WTC11 (cell line): ENCODE results near the gene ABCG4.

Source experiments
- GRHL2 ChIP-seq: fragments of 250-450 bp; sonication (Bioruptor Pico); IDR thresholded peaks from 2 replicates; pipeline ENCODE4 v1.8.0; 2022; ENCODE audit warnings: mild to moderate bottlenecking, moderate library complexity; ENCODE audit not compliant: insufficient replicate concordance, severe bottlenecking
- MYBL2 ChIP-seq: sonication (generic); formaldehyde crosslinking; IDR thresholded peaks from 2 replicates; pipeline ENCODE4 v1.8.1; 2023; ENCODE audit warnings: mild to moderate bottlenecking, moderate library complexity, missing genetic modification reagents
- SOX15 ChIP-seq: fragments of 250-450 bp; sonication (Bioruptor Pico); IDR thresholded peaks from 2 replicates; pipeline ENCODE4 v1.9.0; 2021; ENCODE audit warnings: mild to moderate bottlenecking
- TCF7 ChIP-seq: sonication (generic); formaldehyde crosslinking; IDR thresholded peaks from 2 replicates; pipeline ENCODE4 v1.8.0; 2022; ENCODE audit warnings: mild to moderate bottlenecking, low read depth, missing genetic modification reagents, moderate library complexity
- ZBTB21 ChIP-seq: sonication (generic); formaldehyde crosslinking; IDR thresholded peaks from 2 replicates; pipeline ENCODE4 v1.8.1; 2023; ENCODE audit warnings: mild to moderate bottlenecking, missing genetic modification reagents, borderline replicate concordance
- ZNF121 ChIP-seq: sonication (generic); formaldehyde crosslinking; IDR thresholded peaks from 2 replicates; pipeline ENCODE4 v1.8.0; 2023; ENCODE audit warnings: missing genetic modification reagents
- ZNF416 ChIP-seq: fragments of 250-450 bp; sonication (Bioruptor Pico); IDR thresholded peaks from 2 replicates; pipeline ENCODE4 v1.9.0; 2021; ENCODE audit warnings: mild to moderate bottlenecking, inconsistent platforms
- TF ChIP-seq, protein P1 (sequence below): sonication (generic); formaldehyde crosslinking; IDR thresholded peaks from 2 replicates; pipeline ENCODE4 v1.8.1; 2022; ENCODE audit warnings: low read depth, missing genetic modification reagents, borderline replicate concordance
- TF ChIP-seq, protein P2 (sequence below): sonication (generic); formaldehyde crosslinking; IDR thresholded peaks from 2 replicates; pipeline ENCODE4 v1.8.0; 2022; ENCODE audit warnings: mild to moderate bottlenecking, missing genetic modification reagents
- TF ChIP-seq, protein P3 (sequence below): sonication (generic); formaldehyde crosslinking; conservative IDR thresholded peaks from 2 replicates; pipeline ENCODE4 v1.8.1; 2023; ENCODE audit warnings: mild to moderate bottlenecking, low read depth, missing genetic modification reagents, moderate library complexity
- TF ChIP-seq, protein P4 (sequence below): fragments of 200-600 bp; IDR thresholded peaks from 2 replicates; pipeline ENCODE4 v1.8.0; 2022; ENCODE audit warnings: antibody characterized with exemption
- TF ChIP-seq, protein P5 (sequence below): sonication (generic); formaldehyde crosslinking; IDR thresholded peaks from 2 replicates; pipeline ENCODE4 v1.8.0; 2022; ENCODE audit warnings: mild to moderate bottlenecking, missing genetic modification reagents

DNA sequence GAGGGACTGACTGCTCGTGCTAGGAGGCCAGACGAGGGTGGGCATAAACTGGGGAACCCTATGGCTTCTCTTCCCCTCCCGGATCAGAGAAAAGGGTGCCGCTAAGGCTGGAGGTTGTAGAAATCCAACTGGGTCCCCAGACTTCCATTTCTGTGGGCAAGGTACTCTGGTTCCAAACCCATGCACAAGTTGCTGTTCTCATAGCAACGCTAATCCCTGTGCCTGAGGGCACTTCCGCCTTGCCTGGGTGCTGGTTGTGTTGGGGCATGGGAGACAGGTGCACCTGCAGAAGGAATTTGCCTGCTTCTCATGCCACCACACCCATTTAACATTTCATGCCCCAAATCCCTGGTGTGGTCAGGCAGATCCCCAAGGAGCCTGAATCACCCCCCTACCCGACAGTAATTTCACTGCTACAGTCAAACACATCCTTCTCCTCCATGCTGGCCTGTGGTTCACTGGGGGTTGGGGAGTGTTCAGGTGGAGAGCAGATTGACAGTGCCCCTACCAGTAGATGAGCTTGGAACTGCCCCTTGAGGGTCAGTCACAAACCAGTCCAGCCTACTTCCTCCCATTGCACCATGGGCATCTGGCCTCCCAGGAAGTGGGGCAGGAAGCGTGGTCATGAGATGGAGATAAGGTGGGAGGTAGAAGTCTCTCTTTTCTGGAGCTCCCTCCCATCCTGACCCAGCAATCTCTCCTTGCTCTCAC is 40.6 kb upstream of the ABCG4 start:
- TF ChIP-seq, protein P1, sequence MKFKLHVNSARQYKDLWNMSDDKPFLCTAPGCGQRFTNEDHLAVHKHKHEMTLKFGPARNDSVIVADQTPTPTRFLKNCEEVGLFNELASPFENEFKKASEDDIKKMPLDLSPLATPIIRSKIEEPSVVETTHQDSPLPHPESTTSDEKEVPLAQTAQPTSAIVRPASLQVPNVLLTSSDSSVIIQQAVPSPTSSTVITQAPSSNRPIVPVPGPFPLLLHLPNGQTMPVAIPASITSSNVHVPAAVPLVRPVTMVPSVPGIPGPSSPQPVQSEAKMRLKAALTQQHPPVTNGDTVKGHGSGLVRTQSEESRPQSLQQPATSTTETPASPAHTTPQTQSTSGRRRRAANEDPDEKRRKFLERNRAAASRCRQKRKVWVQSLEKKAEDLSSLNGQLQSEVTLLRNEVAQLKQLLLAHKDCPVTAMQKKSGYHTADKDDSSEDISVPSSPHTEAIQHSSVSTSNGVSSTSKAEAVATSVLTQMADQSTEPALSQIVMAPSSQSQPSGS, result no peak
- TF ChIP-seq SOX15 (CRISPR knock-in tag) (no peak), ZNF416 (CRISPR knock-in tag) (no peak), ZBTB21 (CRISPR knock-in tag) (no peak), TCF7 (CRISPR knock-in tag) (no peak), GRHL2 (no peak), MYBL2 (no peak), ZNF121 (CRISPR knock-in tag) (no peak)
- TF ChIP-seq, protein P2, sequence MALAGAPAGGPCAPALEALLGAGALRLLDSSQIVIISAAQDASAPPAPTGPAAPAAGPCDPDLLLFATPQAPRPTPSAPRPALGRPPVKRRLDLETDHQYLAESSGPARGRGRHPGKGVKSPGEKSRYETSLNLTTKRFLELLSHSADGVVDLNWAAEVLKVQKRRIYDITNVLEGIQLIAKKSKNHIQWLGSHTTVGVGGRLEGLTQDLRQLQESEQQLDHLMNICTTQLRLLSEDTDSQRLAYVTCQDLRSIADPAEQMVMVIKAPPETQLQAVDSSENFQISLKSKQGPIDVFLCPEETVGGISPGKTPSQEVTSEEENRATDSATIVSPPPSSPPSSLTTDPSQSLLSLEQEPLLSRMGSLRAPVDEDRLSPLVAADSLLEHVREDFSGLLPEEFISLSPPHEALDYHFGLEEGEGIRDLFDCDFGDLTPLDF (CRISPR knock-in tag), result no peak
- TF ChIP-seq, protein P3, sequence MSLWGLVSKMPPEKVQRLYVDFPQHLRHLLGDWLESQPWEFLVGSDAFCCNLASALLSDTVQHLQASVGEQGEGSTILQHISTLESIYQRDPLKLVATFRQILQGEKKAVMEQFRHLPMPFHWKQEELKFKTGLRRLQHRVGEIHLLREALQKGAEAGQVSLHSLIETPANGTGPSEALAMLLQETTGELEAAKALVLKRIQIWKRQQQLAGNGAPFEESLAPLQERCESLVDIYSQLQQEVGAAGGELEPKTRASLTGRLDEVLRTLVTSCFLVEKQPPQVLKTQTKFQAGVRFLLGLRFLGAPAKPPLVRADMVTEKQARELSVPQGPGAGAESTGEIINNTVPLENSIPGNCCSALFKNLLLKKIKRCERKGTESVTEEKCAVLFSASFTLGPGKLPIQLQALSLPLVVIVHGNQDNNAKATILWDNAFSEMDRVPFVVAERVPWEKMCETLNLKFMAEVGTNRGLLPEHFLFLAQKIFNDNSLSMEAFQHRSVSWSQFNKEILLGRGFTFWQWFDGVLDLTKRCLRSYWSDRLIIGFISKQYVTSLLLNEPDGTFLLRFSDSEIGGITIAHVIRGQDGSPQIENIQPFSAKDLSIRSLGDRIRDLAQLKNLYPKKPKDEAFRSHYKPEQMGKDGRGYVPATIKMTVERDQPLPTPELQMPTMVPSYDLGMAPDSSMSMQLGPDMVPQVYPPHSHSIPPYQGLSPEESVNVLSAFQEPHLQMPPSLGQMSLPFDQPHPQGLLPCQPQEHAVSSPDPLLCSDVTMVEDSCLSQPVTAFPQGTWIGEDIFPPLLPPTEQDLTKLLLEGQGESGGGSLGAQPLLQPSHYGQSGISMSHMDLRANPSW (CRISPR knock-in tag), result no peak
- TF ChIP-seq, protein P4, sequence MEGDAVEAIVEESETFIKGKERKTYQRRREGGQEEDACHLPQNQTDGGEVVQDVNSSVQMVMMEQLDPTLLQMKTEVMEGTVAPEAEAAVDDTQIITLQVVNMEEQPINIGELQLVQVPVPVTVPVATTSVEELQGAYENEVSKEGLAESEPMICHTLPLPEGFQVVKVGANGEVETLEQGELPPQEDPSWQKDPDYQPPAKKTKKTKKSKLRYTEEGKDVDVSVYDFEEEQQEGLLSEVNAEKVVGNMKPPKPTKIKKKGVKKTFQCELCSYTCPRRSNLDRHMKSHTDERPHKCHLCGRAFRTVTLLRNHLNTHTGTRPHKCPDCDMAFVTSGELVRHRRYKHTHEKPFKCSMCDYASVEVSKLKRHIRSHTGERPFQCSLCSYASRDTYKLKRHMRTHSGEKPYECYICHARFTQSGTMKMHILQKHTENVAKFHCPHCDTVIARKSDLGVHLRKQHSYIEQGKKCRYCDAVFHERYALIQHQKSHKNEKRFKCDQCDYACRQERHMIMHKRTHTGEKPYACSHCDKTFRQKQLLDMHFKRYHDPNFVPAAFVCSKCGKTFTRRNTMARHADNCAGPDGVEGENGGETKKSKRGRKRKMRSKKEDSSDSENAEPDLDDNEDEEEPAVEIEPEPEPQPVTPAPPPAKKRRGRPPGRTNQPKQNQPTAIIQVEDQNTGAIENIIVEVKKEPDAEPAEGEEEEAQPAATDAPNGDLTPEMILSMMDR, result no peak
- TF ChIP-seq, protein P5, sequence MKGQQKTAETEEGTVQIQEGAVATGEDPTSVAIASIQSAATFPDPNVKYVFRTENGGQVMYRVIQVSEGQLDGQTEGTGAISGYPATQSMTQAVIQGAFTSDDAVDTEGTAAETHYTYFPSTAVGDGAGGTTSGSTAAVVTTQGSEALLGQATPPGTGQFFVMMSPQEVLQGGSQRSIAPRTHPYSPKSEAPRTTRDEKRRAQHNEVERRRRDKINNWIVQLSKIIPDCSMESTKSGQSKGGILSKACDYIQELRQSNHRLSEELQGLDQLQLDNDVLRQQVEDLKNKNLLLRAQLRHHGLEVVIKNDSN (CRISPR knock-in tag), result no peak
